GM18508 (cell line): ENCODE measurements around the gene HSH2D.
A peak's percentile ranks its signal among the peaks of the same experiment; 100 is the strongest.

Experiments used
- ATAC-seq: cut with Tn5 transposase; IDR thresholded peaks from one replicate; pipeline ENCODE4 v1.9.1; 2021; ENCODE audit warnings: moderate number of reproducible peaks; ENCODE audit not compliant: insufficient read depth, unreplicated experiment

Gene HSH2D

GRCh38 chr19:16188521-16188920 lies 45.0 kb downstream of the HSH2D start:
- no peak for ATAC-seq

DNA sequence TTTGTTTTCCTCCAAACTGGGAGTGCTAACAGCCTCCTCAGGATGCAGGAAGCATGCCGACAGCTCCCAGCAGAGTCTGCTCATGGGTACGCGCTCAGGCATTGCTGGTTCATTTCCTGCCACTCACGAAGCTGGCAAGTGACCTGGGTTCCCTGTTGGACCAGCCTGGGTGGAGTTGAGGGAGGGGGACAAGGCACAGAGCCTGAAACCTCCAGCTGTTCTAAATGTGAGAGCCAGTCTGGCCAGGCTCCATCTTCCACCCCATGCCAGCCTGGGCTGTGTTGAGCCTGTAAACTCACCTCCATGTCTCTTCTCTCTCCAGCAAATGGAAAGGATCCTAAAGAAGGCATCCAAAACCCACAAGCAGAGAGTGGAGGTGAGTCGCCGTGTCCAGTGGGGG lies 46.7 kb downstream of the HSH2D start:
- ATAC-seq = no peak

- no peak for ATAC-seq
Measured at GRCh38 chr19:16190736-16191135, 47.3 kb downstream of the HSH2D start.

DNA sequence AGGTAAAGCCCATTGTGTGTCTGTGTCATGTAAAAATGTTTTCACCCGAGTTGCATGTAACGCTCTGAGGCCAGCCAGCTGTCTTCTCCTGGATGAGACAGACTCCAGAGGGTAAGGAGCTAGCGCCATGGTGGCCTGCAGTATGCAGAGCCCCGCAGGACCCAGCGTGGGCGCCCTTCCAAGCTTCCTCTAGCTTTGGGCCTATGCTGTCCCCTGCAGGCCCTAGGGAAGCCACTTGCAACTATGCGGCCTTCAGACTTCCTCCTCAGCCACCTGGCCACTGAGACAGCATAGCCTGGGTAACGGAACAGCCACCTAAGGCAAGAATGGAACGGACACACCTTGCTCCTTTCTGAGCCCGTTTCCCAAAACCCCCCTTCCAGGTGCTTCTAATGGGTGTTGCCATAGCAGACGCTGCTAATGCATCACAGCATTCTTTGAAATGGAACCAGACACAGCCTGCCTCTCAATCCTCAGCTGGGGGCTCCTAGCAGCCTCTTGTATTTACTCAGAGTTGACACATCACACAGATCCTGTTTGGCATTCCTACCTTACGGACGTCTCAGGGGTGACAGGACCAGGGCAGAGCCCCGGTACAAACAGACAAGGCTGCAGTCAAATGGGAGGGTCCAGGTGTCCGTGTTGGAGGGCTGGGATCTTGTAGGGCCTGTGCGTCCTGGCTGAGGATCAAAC lies 47.9 kb downstream of the HSH2D start:
- ATAC-seq = no peak

- no peak for ATAC-seq
Measured at GRCh38 chr19:16193466-16193865, 50.0 kb downstream of the HSH2D start.

GRCh38 chr19:16197188-16197621 lies 53.7 kb downstream of the HSH2D start:
- ATAC-seq = no peak

DNA sequence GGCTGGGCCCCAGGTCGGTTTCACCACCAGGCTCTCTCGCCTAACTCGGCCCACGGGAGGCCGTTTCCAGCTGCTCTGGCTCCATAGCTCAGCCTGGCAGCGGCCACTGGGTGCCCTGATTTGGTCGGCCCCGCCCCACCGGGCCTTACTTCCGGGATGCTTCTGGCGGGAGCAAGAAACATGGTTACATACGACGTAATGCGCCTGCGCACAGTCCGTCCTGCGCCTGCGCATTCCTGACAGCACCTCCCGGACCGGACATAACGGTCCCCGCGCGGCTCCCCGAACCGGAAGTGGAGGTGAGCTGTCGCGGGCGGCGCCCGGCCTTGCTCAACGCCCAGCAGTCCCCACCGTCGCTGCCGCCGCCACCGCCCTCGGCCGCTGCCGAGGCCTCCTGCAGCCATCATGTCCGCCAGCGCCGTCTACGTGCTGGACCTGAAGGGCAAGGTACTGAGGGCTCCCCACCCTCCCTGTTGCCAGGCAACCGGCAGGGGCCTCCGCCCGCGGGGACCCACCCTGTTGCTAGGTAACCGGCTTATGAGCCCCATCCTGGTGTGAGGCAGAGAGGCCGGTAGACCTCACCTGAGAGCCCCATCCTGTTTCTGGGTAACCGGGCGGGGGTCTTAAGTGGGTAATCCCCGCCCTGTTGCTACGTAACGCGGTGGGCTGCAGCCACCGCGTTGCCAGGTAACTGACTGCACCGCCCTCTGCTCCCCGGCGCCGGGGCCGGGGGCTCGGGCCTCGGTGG lies 54.3 kb downstream of the HSH2D start, which contains the start of gene AP1M1:
Gene AP1M1 (plus strand): TSS at position 290 of the 748 bp plus-strand sequence. CDS start 116 bp downstream, at position 406.
- peak; percentile 46 for ATAC-seq

DNA sequence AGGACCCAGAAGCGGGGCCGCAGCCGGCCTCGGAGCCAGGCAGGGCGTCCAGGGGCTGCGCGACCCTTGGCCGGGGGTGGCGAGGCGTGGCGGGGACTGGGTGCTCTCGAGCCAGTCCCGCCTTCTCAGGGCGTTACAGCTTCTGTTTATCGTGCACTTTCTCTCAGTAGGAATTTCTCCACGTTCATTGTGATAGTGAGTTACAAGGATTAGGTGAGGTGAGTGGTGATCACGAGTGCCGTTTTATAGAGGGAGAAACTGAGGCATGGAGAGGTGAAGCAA lies 54.8 kb downstream of the HSH2D start:
- ATAC-seq = no peak

DNA sequence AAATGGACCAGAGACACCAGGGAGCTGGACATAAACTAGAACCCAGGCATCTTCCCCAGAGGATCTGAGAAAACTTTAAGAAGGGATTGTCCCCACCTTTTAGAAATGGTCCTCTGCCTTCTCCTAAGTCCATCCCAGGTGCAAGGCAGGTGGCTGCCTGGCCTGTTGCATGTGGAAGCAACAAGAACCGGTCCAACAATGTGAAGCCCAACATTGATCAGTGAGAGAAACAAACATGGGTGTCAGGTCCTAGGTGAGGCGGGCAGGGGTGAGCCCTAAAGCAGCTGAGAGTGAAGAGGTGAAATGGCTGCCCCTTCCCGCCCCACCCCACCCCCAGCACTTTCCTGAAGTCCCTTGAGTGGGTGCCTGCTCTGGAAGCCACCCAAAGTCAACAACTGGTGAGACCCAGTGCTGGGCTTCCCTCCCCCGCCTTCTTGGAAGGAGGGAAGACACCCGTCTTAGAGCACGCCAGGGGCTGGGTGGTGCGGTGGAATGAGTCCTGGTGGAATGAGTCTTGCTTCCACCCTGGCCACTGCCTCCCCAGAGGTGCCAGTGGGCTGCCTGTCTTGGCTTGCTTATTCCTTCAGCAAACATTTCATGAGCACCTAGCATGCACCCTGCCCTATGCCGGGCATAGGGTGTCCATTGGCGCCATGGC lies 55.9 kb downstream of the HSH2D start:
- no peak for ATAC-seq

- no peak for ATAC-seq
Measured at GRCh38 chr19:16200038-16201010, 56.8 kb downstream of the HSH2D start.

- ATAC-seq = no peak
Measured at GRCh38 chr19:16201011-16201391, 57.5 kb downstream of the HSH2D start.

GRCh38 chr19:16202320-16203255 lies 59.1 kb downstream of the HSH2D start:
- ATAC-seq = no peak

GRCh38 chr19:16203256-16204004 lies 59.9 kb downstream of the HSH2D start:
- ATAC-seq = no peak

DNA sequence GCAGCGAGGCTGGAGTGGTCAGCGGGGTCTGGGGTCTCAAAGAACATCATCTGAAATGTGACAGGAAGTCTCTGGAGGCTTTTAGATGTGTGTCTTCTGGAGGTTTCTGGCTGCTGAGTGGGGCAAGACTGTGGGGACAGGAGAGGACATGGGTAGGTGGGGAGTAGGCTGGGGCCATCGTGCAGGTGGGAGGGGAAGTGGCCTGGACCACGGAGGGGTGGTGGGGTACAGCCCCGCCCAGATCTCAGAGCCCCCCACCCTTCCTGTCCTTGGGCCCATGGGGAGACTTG lies 60.5 kb downstream of the HSH2D start:
- ATAC-seq = no peak

DNA sequence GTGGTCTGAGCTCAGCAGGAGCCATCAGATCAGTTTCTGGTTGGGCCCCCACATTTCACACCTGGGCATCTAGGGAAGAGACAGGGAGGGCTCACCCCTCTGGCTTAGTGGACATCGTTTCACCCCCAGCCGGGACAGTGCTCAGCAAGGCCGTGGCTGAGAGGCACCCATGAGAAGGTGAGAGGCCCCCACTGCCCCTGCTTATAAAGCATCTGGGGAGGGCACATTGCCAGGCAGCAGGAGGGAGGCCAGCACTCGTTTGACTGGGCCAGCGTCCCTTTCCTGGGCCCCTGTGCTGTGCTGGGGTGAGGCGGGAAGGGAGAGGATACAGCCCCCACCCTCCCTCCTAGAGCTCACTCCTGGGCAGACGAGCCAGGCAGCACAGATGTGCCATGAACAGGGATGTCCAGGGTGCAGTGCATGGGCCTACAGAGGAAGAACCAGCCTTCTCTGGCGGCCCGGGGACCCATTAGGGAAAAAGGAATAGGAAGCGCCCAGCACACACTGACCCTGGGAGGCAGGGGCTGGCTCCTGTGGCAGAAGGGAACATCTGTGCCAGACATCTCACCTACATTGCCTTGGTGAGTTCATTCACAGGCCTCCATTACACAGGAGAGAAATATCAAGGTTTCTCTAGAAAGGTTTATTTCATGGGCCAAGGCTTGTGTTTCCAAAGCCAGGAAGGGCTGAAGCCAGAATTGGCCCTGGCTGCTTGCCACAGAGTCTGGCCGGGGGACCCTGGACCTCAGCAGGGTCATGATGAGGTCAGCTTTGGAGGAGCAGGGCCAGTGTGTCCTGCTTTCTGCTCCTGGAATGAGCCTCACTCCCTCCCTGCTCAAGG lies 61.9 kb downstream of the HSH2D start:
- ATAC-seq = no peak

GRCh38 chr19:16206046-16206605 lies 62.6 kb downstream of the HSH2D start:
- no peak for ATAC-seq

DNA sequence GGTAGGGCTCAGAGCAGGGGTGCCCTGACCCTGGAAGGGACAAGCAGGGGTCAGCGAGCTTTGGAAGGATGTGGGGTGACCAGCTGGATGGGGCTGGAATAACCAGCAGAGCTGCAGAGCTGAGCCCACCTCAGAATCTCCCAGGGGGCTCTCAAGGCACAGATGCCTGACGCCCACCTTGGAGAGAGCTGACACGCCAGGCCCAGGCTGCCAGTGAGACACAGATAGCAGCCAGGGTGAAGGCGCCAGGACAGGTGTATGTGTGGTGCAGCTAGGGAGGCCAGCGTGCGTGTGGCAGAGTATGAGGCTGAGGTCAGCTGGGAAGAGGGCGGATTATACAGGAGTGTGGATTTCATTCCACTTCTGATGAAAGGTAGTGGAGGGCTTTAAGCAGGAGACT lies 63.2 kb downstream of the HSH2D start:
- no peak for ATAC-seq

- ATAC-seq = no peak
Measured at GRCh38 chr19:16207063-16207462, 63.6 kb downstream of the HSH2D start.
